Fibroblast of mammary gland (primary cell): ENCODE data around the gene NR1D1.

ENCODE experiments used
- DNase-seq: peaks from one replicate; pipeline ENCODE4 v3.0.0-alpha.2; 2010; ENCODE audit warnings: low read depth
- H3K4me3 ChIP-seq: 2 replicates; pipeline ENCODE4 v1.5.1; 2011; ENCODE audit warnings: low read depth, mild to moderate bottlenecking, low read length, moderate library complexity; ENCODE audit not compliant: control insufficient read depth
- TF ChIP-seq, protein P1 (sequence below): conservative IDR thresholded peaks from 2 replicates; pipeline ENCODE4 v1.5.1; 2011; ENCODE audit warnings: low read depth, low read length, inconsistent platforms; ENCODE audit not compliant: control insufficient read depth, insufficient read depth

The NR1D1 gene

DNA sequence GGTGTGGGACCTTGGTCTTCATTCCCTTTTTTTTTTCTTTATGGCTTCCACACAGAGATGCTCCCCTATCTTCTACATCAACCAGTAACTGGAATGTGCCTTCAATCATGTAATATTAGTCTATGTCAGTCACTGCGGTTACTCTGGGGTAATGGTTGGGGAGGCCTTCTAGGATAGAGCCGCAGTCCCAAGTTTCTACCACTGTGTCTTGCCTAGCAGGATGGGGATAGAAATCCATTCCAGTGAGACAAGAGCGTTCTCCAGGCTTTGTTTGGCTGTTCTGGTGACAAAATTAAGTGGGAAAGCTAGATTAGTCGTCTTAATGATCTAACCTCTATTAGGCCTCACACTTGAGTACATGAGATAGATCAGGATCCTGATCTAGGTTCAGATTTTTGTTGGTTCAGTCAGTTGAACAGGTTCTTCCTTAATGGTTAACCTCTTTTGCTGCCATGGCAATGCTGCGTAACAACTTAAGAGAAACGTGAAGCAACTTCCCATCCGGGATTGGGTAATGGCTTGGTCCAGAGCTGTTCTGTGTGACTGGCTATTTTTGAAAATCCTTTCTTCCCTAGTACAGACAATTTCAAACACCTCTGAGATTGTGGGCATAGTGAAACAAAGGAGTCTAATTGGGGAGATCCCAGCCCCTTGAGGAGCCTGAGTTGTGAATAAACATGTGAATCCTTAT lies 30.1 kb upstream of the NR1D1 start:
- H3K4me3 ChIP-seq: no peak overlapping the region
- TF ChIP-seq, protein P1, sequence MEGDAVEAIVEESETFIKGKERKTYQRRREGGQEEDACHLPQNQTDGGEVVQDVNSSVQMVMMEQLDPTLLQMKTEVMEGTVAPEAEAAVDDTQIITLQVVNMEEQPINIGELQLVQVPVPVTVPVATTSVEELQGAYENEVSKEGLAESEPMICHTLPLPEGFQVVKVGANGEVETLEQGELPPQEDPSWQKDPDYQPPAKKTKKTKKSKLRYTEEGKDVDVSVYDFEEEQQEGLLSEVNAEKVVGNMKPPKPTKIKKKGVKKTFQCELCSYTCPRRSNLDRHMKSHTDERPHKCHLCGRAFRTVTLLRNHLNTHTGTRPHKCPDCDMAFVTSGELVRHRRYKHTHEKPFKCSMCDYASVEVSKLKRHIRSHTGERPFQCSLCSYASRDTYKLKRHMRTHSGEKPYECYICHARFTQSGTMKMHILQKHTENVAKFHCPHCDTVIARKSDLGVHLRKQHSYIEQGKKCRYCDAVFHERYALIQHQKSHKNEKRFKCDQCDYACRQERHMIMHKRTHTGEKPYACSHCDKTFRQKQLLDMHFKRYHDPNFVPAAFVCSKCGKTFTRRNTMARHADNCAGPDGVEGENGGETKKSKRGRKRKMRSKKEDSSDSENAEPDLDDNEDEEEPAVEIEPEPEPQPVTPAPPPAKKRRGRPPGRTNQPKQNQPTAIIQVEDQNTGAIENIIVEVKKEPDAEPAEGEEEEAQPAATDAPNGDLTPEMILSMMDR: no peak
- DNase-seq: no peak

DNA sequence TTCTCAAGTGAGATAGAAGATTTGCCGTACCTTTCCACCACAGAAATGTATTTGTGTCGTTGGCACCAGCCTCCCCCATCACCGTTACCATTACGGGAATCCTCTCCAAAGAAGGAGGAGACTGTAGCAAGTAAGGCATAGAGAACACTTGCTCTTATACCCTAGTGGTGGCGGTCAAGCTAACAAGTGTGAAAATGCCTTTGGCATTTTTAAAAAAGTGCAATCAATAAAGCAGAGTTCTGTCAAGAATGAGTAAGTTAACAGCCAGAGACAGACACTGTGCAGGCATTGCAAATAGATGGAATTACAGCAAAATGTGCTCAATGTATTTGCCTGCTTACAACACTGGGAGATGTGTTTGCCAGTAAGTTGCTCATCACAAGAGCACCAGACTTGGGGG lies 29.1 kb upstream of the NR1D1 start:
- TF ChIP-seq, protein P1: no peak
- DNase-seq: no peak
- H3K4me3 ChIP-seq: no peak overlapping the region

DNA sequence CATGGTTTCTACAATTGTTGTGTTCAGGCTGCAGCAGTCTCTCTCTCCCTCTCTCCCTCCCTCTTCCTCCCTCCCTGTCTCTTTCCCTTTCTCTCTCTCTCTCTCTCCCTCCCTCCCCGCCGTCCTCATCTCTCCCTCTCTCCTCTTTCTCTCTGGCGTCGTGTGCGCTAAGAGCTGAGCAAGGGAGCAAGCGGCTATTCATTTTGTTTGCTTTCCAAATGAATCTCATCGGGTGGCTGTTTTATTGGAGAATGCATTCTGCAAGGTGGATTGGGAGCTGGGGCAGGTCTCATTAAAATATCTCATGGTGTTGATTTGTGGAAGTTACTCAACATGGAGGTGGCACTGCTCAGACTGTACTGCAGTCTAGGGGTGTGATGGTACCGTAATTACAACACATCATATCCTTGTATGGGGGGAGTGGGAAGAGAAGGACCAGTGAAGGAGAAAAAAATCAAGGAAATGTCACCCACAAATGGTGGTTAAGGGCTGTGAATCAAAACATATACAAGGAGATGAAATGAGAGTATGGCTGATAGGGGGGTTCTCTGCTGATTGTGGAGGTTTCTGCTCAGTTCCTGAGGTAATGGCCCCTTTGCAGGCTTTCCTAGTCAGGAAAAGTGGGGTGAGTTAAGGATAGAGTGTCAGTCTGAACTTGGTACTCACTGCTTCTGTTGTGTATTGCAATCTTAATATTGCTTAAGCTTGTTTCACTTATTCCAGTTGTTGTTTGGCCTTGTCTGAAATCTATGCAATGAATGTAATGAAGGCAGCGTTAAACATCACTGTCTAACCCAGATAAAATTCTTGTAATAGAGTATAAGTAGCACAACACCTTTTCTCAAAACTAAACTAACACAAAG lies 24.1 kb upstream of the NR1D1 start:
- no peak for DNase-seq
- TF ChIP-seq, protein P1: no peak
- H3K4me3 ChIP-seq: peak overlapping the region; percentile 98

DNA sequence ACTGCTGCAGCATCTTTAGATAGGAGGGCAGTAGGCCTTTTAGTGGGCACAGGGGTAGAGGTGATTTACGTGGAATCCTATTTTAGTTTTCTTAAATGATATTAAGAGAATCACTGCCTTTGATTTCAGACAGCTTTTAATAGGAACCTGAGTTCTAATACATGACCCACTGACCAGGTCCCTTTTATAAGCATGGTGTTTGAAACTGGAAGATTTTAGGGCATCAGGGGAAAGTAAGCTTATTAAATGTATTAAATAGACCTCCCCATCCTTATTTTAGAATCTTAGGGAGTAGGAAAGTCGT lies 23.4 kb upstream of the NR1D1 start:
- TF ChIP-seq, protein P1: no peak
- DNase-seq: no peak
- peak overlapping the region; percentile 98 for H3K4me3 ChIP-seq

DNA sequence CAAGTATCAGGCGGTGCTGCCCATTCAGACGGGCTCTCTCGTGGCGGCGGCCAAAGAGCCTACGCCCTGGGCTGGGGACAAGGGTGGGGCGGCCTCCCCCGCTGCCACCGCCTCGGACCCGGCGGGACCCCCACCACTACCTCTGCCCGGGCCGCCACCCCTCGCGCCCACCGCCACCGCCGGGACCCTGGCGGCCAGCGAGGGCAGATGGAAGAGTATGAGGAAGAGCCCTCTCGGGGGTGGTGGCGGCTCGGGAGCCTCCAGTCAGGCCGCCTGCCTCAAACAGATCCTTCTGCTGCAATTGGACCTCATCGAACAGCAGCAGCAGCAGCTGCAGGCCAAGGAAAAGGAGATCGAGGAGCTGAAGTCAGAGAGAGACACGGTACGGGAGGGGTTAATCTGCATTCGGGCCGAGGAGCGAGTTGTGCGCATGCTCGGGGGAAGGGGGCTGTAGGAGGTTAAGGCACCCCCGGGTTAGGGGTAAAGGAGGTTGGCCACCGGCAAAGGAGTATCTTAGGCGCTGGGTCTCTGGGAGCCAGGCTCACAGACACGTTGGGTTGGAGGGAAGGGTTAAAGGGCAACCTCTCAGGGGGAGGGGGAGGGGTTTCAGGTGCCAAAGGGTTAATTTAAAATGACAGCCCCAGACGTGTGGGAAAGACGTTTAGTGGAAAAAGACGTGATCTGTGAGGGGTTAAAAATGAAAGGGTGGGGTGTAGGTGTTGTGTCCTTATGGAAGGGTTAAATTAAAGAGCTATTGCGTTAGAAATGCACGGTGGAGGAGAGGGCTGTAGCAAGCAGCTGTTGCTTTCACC lies 22.8 kb upstream of the NR1D1 start:
- TF ChIP-seq, protein P1: no peak
- no peak for DNase-seq
- peak overlapping the region; percentile 98 for H3K4me3 ChIP-seq

DNA sequence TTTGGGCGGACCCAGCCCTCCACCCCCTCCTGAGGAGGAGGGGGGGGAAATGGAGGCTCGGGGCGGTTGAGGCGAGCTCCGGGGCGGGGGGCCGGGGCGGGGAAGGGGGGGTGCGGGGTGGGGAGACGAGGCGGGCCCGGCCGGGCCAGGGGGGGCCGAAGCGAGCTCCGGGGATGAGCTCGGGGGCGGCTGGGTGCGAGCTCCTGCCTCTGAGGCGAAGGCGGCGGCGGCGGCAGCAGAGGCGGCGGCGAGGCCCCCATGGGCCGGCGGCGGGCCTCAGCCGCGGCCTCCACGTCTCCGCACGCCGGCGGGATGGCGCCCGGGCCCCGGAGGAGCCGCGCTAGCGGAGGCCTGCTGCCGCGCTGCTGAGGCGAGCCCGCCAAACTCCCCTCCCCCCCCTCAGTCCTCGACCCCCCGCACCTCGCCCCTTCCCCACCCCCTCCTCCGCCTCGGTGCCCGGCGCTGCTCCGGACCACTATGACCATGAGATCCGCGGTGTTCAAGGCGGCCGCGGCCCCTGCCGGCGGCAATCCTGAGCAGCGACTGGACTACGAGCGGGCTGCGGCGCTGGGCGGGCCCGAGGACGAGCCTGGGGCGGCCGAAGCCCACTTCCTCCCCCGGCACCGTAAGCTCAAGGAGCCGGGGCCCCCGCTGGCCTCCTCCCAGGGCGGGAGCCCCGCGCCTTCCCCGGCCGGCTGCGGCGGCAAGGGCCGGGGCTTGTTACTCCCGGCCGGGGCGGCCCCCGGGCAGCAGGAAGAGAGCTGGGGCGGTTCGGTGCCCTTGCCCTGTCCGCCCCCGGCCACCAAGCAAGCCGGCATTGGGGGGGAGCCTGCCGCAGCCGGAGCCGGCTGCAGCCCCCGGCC lies 22.0 kb upstream of the NR1D1 start:
- peak overlapping the region; percentile 98 for H3K4me3 ChIP-seq
- TF ChIP-seq, protein P1: no peak
- no peak for DNase-seq
